ENCODE data around the gene BCL2L1.

The BCL2L1 gene

GRCh38 chr20:31723319-31724078 lies 831 bp upstream of the BCL2L1 start:
- DNase-seq (ENCODE audit: low read depth in 2 of 2): peak; percentile 95 to 99

- DNase-seq (ENCODE audit: low read depth in 2 of 2): no peak
These were observed 326 bp upstream of the BCL2L1 start for GRCh38 chr20:31723069-31723318.

GRCh38 chr20:31721408-31722256 lies 1.0 kb downstream of the BCL2L1 start:
- DNase-seq (ENCODE audit: low read depth in 2 of 2): no peak

- DNase-seq (ENCODE audit: low read depth in 2 of 2): no peak
These were observed 1.9 kb downstream of the BCL2L1 start for GRCh38 chr20:31720486-31721407.

GRCh38 chr20:31719644-31720485 lies 2.8 kb downstream of the BCL2L1 start:
- DNase-seq (ENCODE audit: low read depth in 2 of 2): no peak

GRCh38 chr20:31718952-31719643 lies 3.6 kb downstream of the BCL2L1 start:
- no peak for DNase-seq (ENCODE audit: low read depth in 2 of 2)

GRCh38 chr20:31717478-31718201 lies 5.0 kb downstream of the BCL2L1 start:
- DNase-seq (ENCODE audit: low read depth in 2 of 2): peak in 1 of 2 donors; percentile 33

GRCh38 chr20:31716818-31717477 lies 5.7 kb downstream of the BCL2L1 start:
- no peak for DNase-seq (ENCODE audit: low read depth in 2 of 2)

GRCh38 chr20:31716351-31716750 lies 6.3 kb downstream of the BCL2L1 start:
- no peak for DNase-seq (ENCODE audit: low read depth in 2 of 2)

GRCh38 chr20:31715766-31716165 lies 6.9 kb downstream of the BCL2L1 start:
- no peak for DNase-seq (ENCODE audit: low read depth in 2 of 2)

GRCh38 chr20:31713312-31714273 lies 9.1 kb downstream of the BCL2L1 start:
- no peak for DNase-seq (ENCODE audit: low read depth in 2 of 2)

GRCh38 chr20:31712564-31713311 lies 9.9 kb downstream of the BCL2L1 start:
- DNase-seq (ENCODE audit: low read depth in 2 of 2): no peak

- no peak for DNase-seq (ENCODE audit: low read depth in 2 of 2)
These were observed 10.5 kb downstream of the BCL2L1 start for GRCh38 chr20:31712112-31712553.

- DNase-seq (ENCODE audit: low read depth in 2 of 2): no peak
These were observed 11.2 kb downstream of the BCL2L1 start for GRCh38 chr20:31711179-31712111.

- DNase-seq (ENCODE audit: low read depth in 2 of 2): no peak
These were observed 12.1 kb downstream of the BCL2L1 start for GRCh38 chr20:31710423-31711108.

- no peak for DNase-seq (ENCODE audit: low read depth in 2 of 2)
These were observed 12.7 kb downstream of the BCL2L1 start for GRCh38 chr20:31709939-31710338.
